Measurements from ENCODE around the gene ALKAL2. TPM values are rescaled to one million over a fixed set of nuclear protein-coding genes. Genes with fewer than 3 reads are reported as not detected.

Gene ALKAL2
- total RNA-seq, 1 experiment from 2014 or later, result not detected

- no TSS peak for BruUV-seq (replicated peaks)
- Histone ChIP-seq H3K4me2 (ENCODE audit: low read length) (no peak overlapping the region), H3K79me2 (ENCODE audit: insufficient read depth, low read length) (no peaks in the 10 kb centered on the region), H3K36me3 (ENCODE audit: control insufficient read depth in 1 of 2, insufficient read depth in 2 of 2, low read length in 2 of 2) (no peaks in the 10 kb centered on the region), H3K9me3 (ENCODE audit: control insufficient read depth in 1 of 2, insufficient read depth in 1 of 2, low read depth in 1 of 2, low read length in 2 of 2) (no peaks in the 10 kb centered on the region), H3K4me3 (replicated peaks in 1 of 2; ENCODE audit: low read depth in 1 of 2, low read length in 2 of 2) (no peak overlapping the region), H2AFZ (ENCODE audit: low read depth, low read length, poor library complexity, severe bottlenecking) (no peak overlapping the region), H4K20me1 (ENCODE audit: insufficient read depth) (no peaks in the 10 kb centered on the region), H3K27ac (ENCODE audit: low read depth, low read length) (no peak overlapping the region), H3K9me2 (ENCODE audit: insufficient read depth) (no peaks in the 10 kb centered on the region), H3K27me3 (ENCODE audit: insufficient read depth, low read length) (0 out of 2 replicates have a peak, but pooled peaks cover 9% of the 10 kb centered on the region), H3K9ac (ENCODE audit: low read length) (no peak overlapping the region), H3K4me1 (ENCODE audit: control insufficient read depth in 1 of 2, insufficient read depth in 2 of 2, low read length in 2 of 2) (no peaks in the 10 kb centered on the region)
- no peak for TF ChIP-seq CEBPB (IDR thresholded peaks at IDR 0.05; ENCODE audit: low read depth)
- no peak for TF ChIP-seq ELF1 (IDR thresholded peaks at IDR 0.05; ENCODE audit: borderline replicate concordance, low read depth)
- no peak for TF ChIP-seq SP1 (IDR thresholded peaks at IDR 0.05; ENCODE audit: low read depth)
- no peak for TF ChIP-seq RAD21 (IDR thresholded peaks at IDR 0.05; ENCODE audit: low read depth)
- no peak for TF ChIP-seq ZFX (IDR thresholded peaks at IDR 0.05)
- TF ChIP-seq FOSL1 (IDR thresholded peaks at IDR 0.05; ENCODE audit: low read depth), result no peak
- TF ChIP-seq EGR1 (IDR thresholded peaks at IDR 0.05; ENCODE audit: low read depth), result no peak
- TF ChIP-seq POLR2AphosphoS5 (IDR thresholded peaks at IDR 0.05; ENCODE audit: low read depth, low read length), result no peak
- no peak for TF ChIP-seq EZH2phosphoT487 (IDR thresholded peaks at IDR 0.05; ENCODE audit: borderline replicate concordance)
- TF ChIP-seq EZH2 (IDR thresholded peaks at IDR 0.05), result no peak
- no peak for TF ChIP-seq ATF3 (IDR thresholded peaks at IDR 0.05)
- ATAC-seq (no peak), DNase-seq (ENCODE audit: low read depth, low spot score) (no peak)
- intact Hi-C loops (cut with micrococcal nuclease), result no loop called here
- ChIA-PET CTCF (interaction anchor here (1.1 kb wide), 1 partner anchor 10 kb away, joined by 3 read pairs; no protein-coding TSS in a partner anchor), POLR2A (no interaction called here), RAD21 (ENCODE audit: low non-redundant PET in 1 of 2, low total read pairs in 2 of 2, uncharacterized antibody in 2 of 2, unreplicated experiment in 2 of 2) (no interaction called here)
Measured at GRCh38 chr2:322326-322725, 34.4 kb upstream of the ALKAL2 start.

- ATAC-seq, result no peak
- H3K4me1 ChIP-seq (ENCODE audit: control insufficient read depth in 1 of 2, insufficient read depth in 2 of 2, low read length in 2 of 2), result no peaks in the 10 kb centered on the region
- H3K9ac ChIP-seq (ENCODE audit: low read length), result no peak overlapping the region
- CTCF ChIA-PET, result no interaction called here
- H2AFZ ChIP-seq (ENCODE audit: low read depth, low read length, poor library complexity, severe bottlenecking), result no peak overlapping the region
- POLR2A ChIA-PET, result no interaction called here
- 0 out of 2 replicates have a peak, but pooled peaks cover 5% of the 10 kb centered on the region for H3K27me3 ChIP-seq (ENCODE audit: insufficient read depth, low read length)
- no peaks in the 10 kb centered on the region for H3K79me2 ChIP-seq (ENCODE audit: insufficient read depth, low read length)
- H3K9me3 ChIP-seq (ENCODE audit: control insufficient read depth in 1 of 2, insufficient read depth in 1 of 2, low read depth in 1 of 2, low read length in 2 of 2), result no peaks in the 10 kb centered on the region
- H4K20me1 ChIP-seq (ENCODE audit: insufficient read depth), result no peaks in the 10 kb centered on the region
- RAD21 ChIA-PET (ENCODE audit: low non-redundant PET in 1 of 2, low total read pairs in 2 of 2, uncharacterized antibody in 2 of 2, unreplicated experiment in 2 of 2), result no interaction called here
- no peaks in the 10 kb centered on the region for H3K9me2 ChIP-seq (ENCODE audit: insufficient read depth)
- DNase-seq (ENCODE audit: low read depth, low spot score), result no peak
- no peak overlapping the region for H3K27ac ChIP-seq (ENCODE audit: low read depth, low read length)
- H3K36me3 ChIP-seq (ENCODE audit: control insufficient read depth in 1 of 2, insufficient read depth in 2 of 2, low read length in 2 of 2), result no peaks in the 10 kb centered on the region
- intact Hi-C loops (cut with micrococcal nuclease), result no loop called here
- no peak overlapping the region for H3K4me3 ChIP-seq (replicated peaks in 1 of 2; ENCODE audit: low read depth in 1 of 2, low read length in 2 of 2)
- H3K4me2 ChIP-seq (ENCODE audit: low read length), result no peak overlapping the region
- no TSS peak for BruUV-seq (replicated peaks)
- TF ChIP-seq EZH2phosphoT487 (IDR thresholded peaks at IDR 0.05; ENCODE audit: borderline replicate concordance), result no peak
- no peak for TF ChIP-seq RAD21 (IDR thresholded peaks at IDR 0.05; ENCODE audit: low read depth)
- no peak for TF ChIP-seq POLR2A (IDR thresholded peaks at IDR 0.05; ENCODE audit: borderline replicate concordance, extremely low read depth, insufficient read depth, insufficient read length)
- no peak for TF ChIP-seq FOSL1 (IDR thresholded peaks at IDR 0.05; ENCODE audit: low read depth)
- no peak for TF ChIP-seq ELF1 (IDR thresholded peaks at IDR 0.05; ENCODE audit: borderline replicate concordance, low read depth)
- TF ChIP-seq CBX3 (IDR thresholded peaks at IDR 0.05; ENCODE audit: low read depth), result no peak
- TF ChIP-seq JUND (IDR thresholded peaks at IDR 0.05), result no peak
- TF ChIP-seq REST (IDR thresholded peaks at IDR 0.05; ENCODE audit: low read depth), result no peak
- no peak for TF ChIP-seq EZH2 (IDR thresholded peaks at IDR 0.05)
- TF ChIP-seq ZNF274 (IDR thresholded peaks at IDR 0.05; ENCODE audit: low read depth, low read length), result no peak
- TF ChIP-seq MAX (IDR thresholded peaks at IDR 0.05), result no peak
- no peak for TF ChIP-seq POLR2AphosphoS5 (IDR thresholded peaks at IDR 0.05; ENCODE audit: low read depth, low read length)
- TF ChIP-seq ATF3 (IDR thresholded peaks at IDR 0.05), result no peak
Measured at GRCh38 chr2:320561-320960, 32.7 kb upstream of the ALKAL2 start.

Data from HCT116 (cell line).